ENCODE data around the gene VPS9D1. TPM values are rescaled to one million over a fixed set of nuclear protein-coding genes. Genes with fewer than 3 reads are reported as not detected.
"Not testable (repeated sequence)": the region's sequence is repeated elsewhere in the genome, so short reads cannot be mapped to it uniquely, and the experiment has no call there.

VPS9D1 gene
- total and polyA plus RNA-seq, 11 donors: 7.3 to 20.2 (median 11.0) TPM

DNA sequence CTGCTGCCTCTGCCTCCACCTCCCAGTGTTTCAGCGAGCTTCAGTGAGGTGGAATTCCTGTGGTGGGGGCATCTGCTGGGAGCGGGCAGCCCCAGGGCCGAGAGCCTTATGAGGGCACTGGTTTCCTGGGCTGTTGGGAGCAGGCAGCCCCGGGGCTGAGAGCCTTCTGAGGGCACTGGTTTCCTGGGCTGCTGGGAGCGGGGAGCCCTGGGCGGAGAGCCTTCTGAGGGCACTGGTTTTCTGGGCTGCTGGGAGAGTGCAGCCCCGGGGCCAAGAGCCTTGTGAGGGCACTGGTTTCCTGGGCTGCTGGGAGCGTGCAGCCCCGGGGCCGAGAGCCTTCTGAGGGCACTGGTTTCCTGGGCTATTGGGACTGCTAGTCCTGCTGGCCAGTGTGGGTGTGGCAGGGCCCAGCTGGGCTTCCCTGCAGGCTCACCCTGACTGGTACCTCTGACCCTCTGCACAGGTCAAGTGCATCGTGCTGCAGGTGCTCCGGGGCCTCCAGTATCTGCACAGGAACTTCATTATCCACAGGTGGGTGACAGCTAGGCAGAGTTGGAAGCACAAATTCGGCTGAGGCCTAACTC, 28.6 kb downstream of the VPS9D1 start:
- no peak for TF ChIP-seq POLR2A (IDR thresholded peaks at IDR 0.05)
- TF ChIP-seq, protein P1, sequence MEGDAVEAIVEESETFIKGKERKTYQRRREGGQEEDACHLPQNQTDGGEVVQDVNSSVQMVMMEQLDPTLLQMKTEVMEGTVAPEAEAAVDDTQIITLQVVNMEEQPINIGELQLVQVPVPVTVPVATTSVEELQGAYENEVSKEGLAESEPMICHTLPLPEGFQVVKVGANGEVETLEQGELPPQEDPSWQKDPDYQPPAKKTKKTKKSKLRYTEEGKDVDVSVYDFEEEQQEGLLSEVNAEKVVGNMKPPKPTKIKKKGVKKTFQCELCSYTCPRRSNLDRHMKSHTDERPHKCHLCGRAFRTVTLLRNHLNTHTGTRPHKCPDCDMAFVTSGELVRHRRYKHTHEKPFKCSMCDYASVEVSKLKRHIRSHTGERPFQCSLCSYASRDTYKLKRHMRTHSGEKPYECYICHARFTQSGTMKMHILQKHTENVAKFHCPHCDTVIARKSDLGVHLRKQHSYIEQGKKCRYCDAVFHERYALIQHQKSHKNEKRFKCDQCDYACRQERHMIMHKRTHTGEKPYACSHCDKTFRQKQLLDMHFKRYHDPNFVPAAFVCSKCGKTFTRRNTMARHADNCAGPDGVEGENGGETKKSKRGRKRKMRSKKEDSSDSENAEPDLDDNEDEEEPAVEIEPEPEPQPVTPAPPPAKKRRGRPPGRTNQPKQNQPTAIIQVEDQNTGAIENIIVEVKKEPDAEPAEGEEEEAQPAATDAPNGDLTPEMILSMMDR (IDR thresholded peaks at IDR 0.05): no peak
- Histone ChIP-seq H3K4me3 (no peak overlapping the region), H3K9me3 (no peaks in the 10 kb centered on the region), H3K27ac (no peak overlapping the region), H3K27me3 (no peaks in the 10 kb centered on the region), H3K36me3 (peaks cover 0 to 56% (median 43%) of the 10 kb centered on the region in 9 donors), H3K4me1 (peaks cover 0 to 16% (median 6%) of the 10 kb centered on the region in 12 donors)
- 89 to 100% (median 93%) methylated on average over 7 to 13 of the region's 13 CpGs for WGBS, 4 donors
- intact Hi-C loops (cut with DNase I): no loop called here
- DNase-seq: no peak
- no peak for ATAC-seq

DNA sequence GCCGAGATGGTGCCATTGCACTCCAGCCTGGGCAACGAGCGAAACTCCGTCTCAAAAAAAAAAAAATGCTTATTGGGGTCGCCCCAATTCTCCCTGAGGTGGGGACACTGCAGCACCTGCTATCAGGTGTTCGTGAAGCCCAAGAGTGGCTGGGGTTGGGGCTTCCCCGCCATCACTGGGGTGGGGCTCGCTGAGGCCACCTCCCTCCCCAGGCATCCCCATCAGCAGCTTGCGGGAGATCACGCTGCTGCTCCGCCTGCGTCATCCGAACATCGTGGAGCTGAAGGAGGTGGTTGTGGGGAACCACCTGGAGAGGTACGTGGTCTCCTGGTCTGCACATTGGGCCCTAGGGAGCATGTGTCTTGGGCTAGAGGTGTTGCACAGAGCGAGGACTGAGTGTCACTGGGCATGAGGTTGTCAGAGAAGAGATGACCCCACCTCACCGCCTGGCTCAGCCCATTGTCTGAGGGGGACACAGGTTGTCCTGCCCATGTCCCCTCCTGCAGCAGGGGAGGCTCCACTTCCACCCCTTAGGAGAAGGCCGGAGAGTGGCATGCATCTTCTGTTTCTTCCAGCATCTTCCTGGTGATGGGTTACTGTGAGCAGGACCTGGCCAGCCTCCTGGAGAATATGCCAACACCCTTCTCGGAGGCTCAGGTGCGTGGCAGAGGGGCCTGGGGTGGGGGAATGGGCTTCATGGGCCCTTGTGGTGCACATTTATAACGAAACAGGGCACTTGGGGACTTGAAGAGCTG, 29.3 kb downstream of the VPS9D1 start:
- no peak for DNase-seq
- Histone ChIP-seq H3K4me3 (no peak overlapping the region), H3K9me3 (no peaks in the 10 kb centered on the region), H3K4me1 (peaks cover 0 to 11% (median 8%) of the 10 kb centered on the region in 12 donors), H3K27me3 (no peaks in the 10 kb centered on the region), H3K27ac (no peak overlapping the region), H3K36me3 (peaks cover 0 to 55% (median 43%) of the 10 kb centered on the region in 9 donors)
- no peak for ATAC-seq
- TF ChIP-seq POLR2A (IDR thresholded peaks at IDR 0.05): no peak
- TF ChIP-seq, protein P1 (IDR thresholded peaks at IDR 0.05): no peak
- intact Hi-C loops (cut with DNase I): no loop called here
- WGBS, 4 donors: 90 to 96% (median 95%) methylated on average over 12 to 21 of the region's 21 CpGs

DNA sequence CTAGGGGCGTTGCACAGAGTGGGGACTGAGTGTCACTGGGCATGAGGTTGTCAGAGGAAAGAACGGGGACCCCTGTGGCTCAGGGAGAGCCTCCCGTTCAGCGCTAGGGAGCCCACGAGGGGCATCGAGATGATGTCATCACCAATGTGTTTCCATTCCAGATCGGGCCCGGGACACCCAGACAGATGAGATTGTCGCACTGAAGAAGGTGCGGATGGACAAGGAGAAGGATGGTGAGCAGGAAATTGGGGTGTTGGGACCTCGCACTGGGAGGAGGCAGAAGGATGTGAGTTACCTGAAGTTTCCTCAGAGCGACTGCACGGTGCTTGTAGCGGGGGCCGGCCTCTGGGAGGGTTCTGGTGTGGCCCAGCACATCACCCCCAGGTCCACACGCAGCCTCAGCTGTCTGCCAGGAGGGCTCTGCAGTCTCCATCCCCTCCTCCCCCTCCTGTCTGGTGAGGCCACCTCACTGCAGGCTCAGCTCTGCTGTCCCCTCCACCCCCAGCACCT, 30.3 kb downstream of the VPS9D1 start:
- no peak overlapping the region for H3K4me3 ChIP-seq

DNA sequence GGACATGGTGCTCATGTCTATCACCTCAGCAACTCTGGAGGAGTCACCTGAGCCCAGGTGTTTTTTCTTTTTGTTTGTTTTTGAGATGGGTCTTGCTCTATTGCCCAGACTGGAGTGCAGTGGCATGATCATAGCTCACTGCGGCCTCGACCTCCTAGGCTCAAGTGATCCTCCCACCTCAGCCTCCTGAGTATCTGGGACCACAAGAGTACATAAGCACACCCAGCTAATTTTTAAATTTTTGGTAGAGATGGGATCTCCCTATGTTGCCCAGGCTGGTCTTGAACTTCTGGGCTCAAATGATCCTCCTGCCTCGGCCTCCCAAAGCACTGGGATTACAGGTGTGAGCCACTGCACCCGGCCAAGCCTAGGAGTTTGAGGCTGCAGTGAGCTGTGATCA, 31.1 kb downstream of the VPS9D1 start:
- peaks cover 0 to 16% (median 8%) of the 10 kb centered on the region in 12 donors for H3K4me1 ChIP-seq
- DNase-seq; intact Hi-C loops (cut with DNase I); H3K27me3 ChIP-seq; ATAC-seq; H3K27ac ChIP-seq; H3K9me3 ChIP-seq; H3K4me3 ChIP-seq: not testable (repeated sequence)
- 84 to 100% (median 90%) methylated on average over 4 of the region's 4 CpGs for WGBS, 4 donors
- peaks cover 0 to 55% (median 37%) of the 10 kb centered on the region in 9 donors for H3K36me3 ChIP-seq

More for the DNA sequence above, 30.3 kb downstream of the VPS9D1 start:
- H3K27ac ChIP-seq: no peak overlapping the region
- 86 to 94% (median 90%) methylated on average over 16 of the region's 16 CpGs for WGBS, 4 donors
- TF ChIP-seq, protein P1 (IDR thresholded peaks at IDR 0.05): no peak
- no peak for TF ChIP-seq POLR2A (IDR thresholded peaks at IDR 0.05)
- DNase-seq (no peak), ATAC-seq (no peak)
- intact Hi-C loops (cut with DNase I): no loop called here
- H3K27me3 ChIP-seq: no peaks in the 10 kb centered on the region
- H3K4me1 ChIP-seq: peaks cover 0 to 16% (median 8%) of the 10 kb centered on the region in 12 donors
- H3K9me3 ChIP-seq: no peaks in the 10 kb centered on the region
- peaks cover 0 to 55% (median 40%) of the 10 kb centered on the region in 9 donors for H3K36me3 ChIP-seq
